GM18511 (cell line): ENCODE data around the gene COL6A1.
"Not testable (repeated sequence)": the region's sequence is repeated elsewhere in the genome, so short reads cannot be mapped to it uniquely, and the experiment has no call there.

Experiments
- ATAC-seq: cut with Tn5 transposase; IDR thresholded peaks from one replicate; pipeline ENCODE4 v1.9.1; 2021; ENCODE audit warnings: mild to moderate bottlenecking, moderate library complexity; ENCODE audit not compliant: unreplicated experiment

Gene COL6A1

GRCh38 chr21:45944601-45945000, 37.0 kb upstream of the COL6A1 start:
- no peak for ATAC-seq

GRCh38 chr21:45945066-45945867, 36.3 kb upstream of the COL6A1 start:
- ATAC-seq: no peak

- no peak for ATAC-seq
These were observed 35.7 kb upstream of the COL6A1 start for GRCh38 chr21:45945868-45946210.

- ATAC-seq: no peak
These were observed 34.3 kb upstream of the COL6A1 start for GRCh38 chr21:45947296-45947695.

- no peak for ATAC-seq
These were observed 33.8 kb upstream of the COL6A1 start for GRCh38 chr21:45947716-45948255.

- no peak for ATAC-seq
These were observed 32.9 kb upstream of the COL6A1 start for GRCh38 chr21:45948576-45949141.

GRCh38 chr21:45949928-45950739, 31.4 kb upstream of the COL6A1 start:
- no peak for ATAC-seq

GRCh38 chr21:45950740-45951515, 30.6 kb upstream of the COL6A1 start:
- no peak for ATAC-seq

- ATAC-seq: no peak
These were observed 29.9 kb upstream of the COL6A1 start for GRCh38 chr21:45951676-45952075.

GRCh38 chr21:45952527-45952926, 29.0 kb upstream of the COL6A1 start:
- ATAC-seq: not testable (repeated sequence)

- ATAC-seq: no peak
These were observed 28.6 kb upstream of the COL6A1 start for GRCh38 chr21:45952974-45953373.

- no peak for ATAC-seq
These were observed 27.3 kb upstream of the COL6A1 start for GRCh38 chr21:45954261-45954660.

- ATAC-seq: no peak
These were observed 26.6 kb upstream of the COL6A1 start for GRCh38 chr21:45954921-45955320.

- ATAC-seq: no peak
These were observed 24.0 kb upstream of the COL6A1 start for GRCh38 chr21:45957551-45957950.

GRCh38 chr21:45957981-45958600, 23.5 kb upstream of the COL6A1 start:
- ATAC-seq: no peak

- ATAC-seq: no peak
These were observed 22.4 kb upstream of the COL6A1 start for GRCh38 chr21:45959182-45959581.

- ATAC-seq: no peak
These were observed 21.7 kb upstream of the COL6A1 start for GRCh38 chr21:45959779-45960390.

- not testable (repeated sequence) for ATAC-seq
These were observed 20.2 kb upstream of the COL6A1 start for GRCh38 chr21:45961408-45961807.

- ATAC-seq: no peak
These were observed 18.9 kb upstream of the COL6A1 start for GRCh38 chr21:45962531-45963231.
